B cell (primary cell): ENCODE results near the gene SLC30A3. TPM values are rescaled to one million over a fixed set of nuclear protein-coding genes. Genes with fewer than 3 reads are reported as not detected.

Experiments used
- ATAC-seq: fragments of 200-7000 bp; cut with Tn5 transposase; one replicate; pipeline ENCODE4 v1.10.0; 2021; ENCODE audit warnings: low read depth, mild to moderate bottlenecking, moderate number of reproducible peaks, moderate library complexity
- CTCF ChIA-PET: fragments of 350-600 bp; sonication (Branson Sonifier 250); formaldehyde crosslinking; loops from one replicate; lab custom pipeline; 2021; ENCODE audit warnings: antibody characterized with exemption, inconsistent platforms; lab: Charles Lee
- POLR2A ChIA-PET: fragments of 350-600 bp; sonication (Branson Sonifier 250); formaldehyde crosslinking; loops from one replicate; lab custom pipeline; 2021; ENCODE audit warnings: antibody characterized with exemption; lab: Charles Lee
- DNase-seq: peaks from one replicate; pipeline ENCODE4 v3.0.0; 2013
- H2AFZ ChIP-seq: 2 replicates; pipeline ENCODE4 v1.6.1; 2012; ENCODE audit warnings: mild to moderate bottlenecking, low read depth, low read length; ENCODE audit not compliant: insufficient read depth, poor library complexity, severe bottlenecking
- H3K27ac ChIP-seq, 2 donors: 1 replicate in 1 of 2; 2 replicates in 1 of 2; pipeline ENCODE4 v1.5.1; 2012 to 2013; ENCODE audit warnings: low read length in 2 of 2, mild to moderate bottlenecking in 2 of 2, moderate library complexity in 1 of 2
- H3K27me3 ChIP-seq, 4 experiments: fragments of 200-600 bp in 1 of 4; sonication (generic) in 1 of 4; replicated peaks in 1 of 4; 1 replicate in 2 of 4; 2 replicates in 2 of 4; pipeline versions ENCODE4 v1.6.1 to v1.7.0; 2013 to 2016; ENCODE audit warnings: low read length in 3 of 4, mild to moderate bottlenecking in 2 of 4, mixed read lengths in 1 of 4, moderate library complexity in 1 of 4; ENCODE audit not compliant: insufficient read depth in 4 of 4, control insufficient read depth in 3 of 4; ENCODE audit errors: control extremely low read depth in 1 of 4
- H3K36me3 ChIP-seq, 2 experiments: replicated peaks in 1 of 2; 1 replicate in 1 of 2; 2 replicates in 1 of 2; pipeline versions ENCODE4 v1.6.1 to v1.7.1; 2013; ENCODE audit warnings: low read length in 1 of 2; ENCODE audit not compliant: insufficient read depth in 2 of 2, control insufficient read depth in 1 of 2; ENCODE audit errors: control extremely low read depth in 1 of 2, extremely low read depth in 1 of 2
- H3K4me1 ChIP-seq, 2 donors: fragments of 200-600 bp in 1 of 2; sonication (generic) in 1 of 2; 1 replicate in 1 of 2; 2 replicates in 1 of 2; pipeline versions ENCODE4 v1.5.1 to v1.6.1; 2013 to 2017; ENCODE audit warnings: low read length in 2 of 2; ENCODE audit not compliant: control insufficient read depth in 2 of 2, insufficient read depth in 2 of 2
- H3K4me2 ChIP-seq: replicated peaks from 2 replicates; pipeline ENCODE3; 2012; ENCODE audit warnings: mild to moderate bottlenecking, low read depth, low read length; ENCODE audit not compliant: poor library complexity, severe bottlenecking
- H3K4me3 ChIP-seq, 5 experiments: fragments of 200-600 bp in 1 of 5; sonication (generic) in 1 of 5; 1 replicate in 3 of 5; 2 replicates in 2 of 5; pipeline versions ENCODE4 v1.5.1 to v1.7.0; 2011 to 2016; ENCODE audit warnings: low read length in 4 of 5, mild to moderate bottlenecking in 4 of 5, low read depth in 2 of 5, control low read depth in 1 of 5, moderate library complexity in 1 of 5; ENCODE audit not compliant: insufficient read depth in 1 of 5; ENCODE audit errors: control extremely low read depth in 1 of 5, extremely low read depth in 1 of 5
- H3K79me2 ChIP-seq: fragments of 200-600 bp; sonication (generic); one replicate; pipeline ENCODE4 v1.6.0; 2016; ENCODE audit warnings: low read length; ENCODE audit not compliant: control insufficient read depth, insufficient read depth
- H3K9ac ChIP-seq: fragments of 200-600 bp; sonication (generic); 2 replicates; pipeline ENCODE4 v1.6.1; 2017; ENCODE audit warnings: mild to moderate bottlenecking, low read length, moderate library complexity
- H3K9me3 ChIP-seq, 3 donors: one replicate each; pipeline versions ENCODE4 v1.6.1 to v1.7.1; 2013; ENCODE audit warnings: low read length in 2 of 3; ENCODE audit not compliant: control insufficient read depth in 2 of 3, insufficient read depth in 1 of 3; ENCODE audit errors: control extremely low read depth in 1 of 3
- H4K20me1 ChIP-seq: 2 replicates; pipeline ENCODE4 v1.6.0; 2012; ENCODE audit warnings: mild to moderate bottlenecking, low read length; ENCODE audit not compliant: insufficient read depth, control insufficient read depth, poor library complexity, severe bottlenecking
- H3K27ac Mint-ChIP-seq: one replicate; pipeline ENCODE4 v1.8.0; 2021; ENCODE audit warnings: mixed read lengths
- H3K27me3 Mint-ChIP-seq: one replicate; pipeline ENCODE4 v1.8.0; 2021; ENCODE audit warnings: mixed read lengths
- H3K4me1 Mint-ChIP-seq: one replicate; pipeline ENCODE4 v1.8.0; 2021; ENCODE audit warnings: mixed read lengths
- H3K4me3 Mint-ChIP-seq: one replicate; pipeline ENCODE4 v1.8.0; 2021; ENCODE audit warnings: mixed read lengths
- H3K9me3 Mint-ChIP-seq: one replicate; pipeline ENCODE4 v1.8.0; 2022; ENCODE audit warnings: mixed read lengths; ENCODE audit not compliant: insufficient read depth
- EZH2 ChIP-seq: IDR thresholded peaks from 2 replicates; pipeline ENCODE4 v1.6.1; 2012; ENCODE audit warnings: borderline replicate concordance, low read depth, mild to moderate bottlenecking, moderate library complexity, low read length; ENCODE audit not compliant: insufficient read depth, poor library complexity, severe bottlenecking
- WGBS: methylation state at CpG from one replicate; pipeline ENCODE4 v1.1.5; 2013; ENCODE audit warnings: missing lambda C conversion rate; ENCODE audit not compliant: insufficient coverage; 5-methylcytosine and 5-hydroxymethylcytosine counted together
- intact Hi-C: fragments of 100-400 bp; cut with micrococcal nuclease; formaldehyde crosslinking; loops from one replicate; pipeline ENCODE4 v1.10.0; 2022
- polyA plus RNA-seq: library from polyadenylated mRNA; depleted of rRNA; stranded (reverse); fragments of >200 nt; gene quantifications from 2 replicates; pipeline ENCODE4 v1.2.3, GENCODE V29; 2012
- total RNA-seq, 2 donors: library from RNA; stranded (reverse); fragments of 120-200 nt in 1 of 2; gene quantifications; 1 replicate in 1 of 2; 2 replicates in 1 of 2; pipeline versions ENCODE4 v1.2.3 to v1.2.4, GENCODE V29; 2013 to 2022
- TF ChIP-seq, protein P1 (sequence below): fragments of 200-600 bp; IDR thresholded peaks from one replicate; pipeline ENCODE4 v1.8.0; 2022; ENCODE audit warnings: antibody characterized with exemption, mild to moderate bottlenecking

SLC30A3 gene
- total and polyA plus RNA-seq, 2 donors (not counting 1 experiment from before 2014, with no cell fraction given), result 0.09 TPM; not detected in 1

DNA sequence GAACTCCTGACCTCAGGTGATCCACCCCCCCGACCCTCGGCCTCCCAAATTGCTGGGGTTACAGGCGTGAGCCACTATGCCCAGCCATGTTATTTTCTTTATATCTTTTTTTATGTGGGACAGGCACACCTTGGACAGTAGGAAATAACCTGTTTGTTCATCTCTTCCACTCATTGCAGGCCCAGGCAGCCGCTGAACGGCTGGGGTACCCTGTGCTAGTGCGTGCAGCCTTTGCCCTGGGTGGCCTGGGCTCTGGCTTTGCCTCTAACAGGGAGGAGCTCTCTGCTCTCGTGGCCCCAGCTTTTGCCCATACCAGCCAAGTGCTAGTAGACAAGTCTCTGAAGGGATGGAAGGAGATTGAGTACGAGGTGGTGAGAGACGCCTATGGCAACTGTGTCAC lies 37.3 kb downstream of the SLC30A3 start:
- no peaks in the 10 kb centered on the region for H3K4me1 Mint-ChIP-seq
- ATAC-seq (no peak), DNase-seq (no peak)
- no peaks in the 10 kb centered on the region for H4K20me1 ChIP-seq
- no peak overlapping the region for H3K4me3 ChIP-seq
- H3K4me1 ChIP-seq, result no peaks in the 10 kb centered on the region
- no peaks in the 10 kb centered on the region for H3K27me3 Mint-ChIP-seq
- H3K4me2 ChIP-seq, result no peak overlapping the region
- no peak overlapping the region for H3K9ac ChIP-seq
- H3K36me3 ChIP-seq, result peaks cover 7 to 67% of the 10 kb centered on the region in 2 experiments
- H3K79me2 ChIP-seq, result peaks cover 3% of the 10 kb centered on the region
- TF ChIP-seq, protein P1, sequence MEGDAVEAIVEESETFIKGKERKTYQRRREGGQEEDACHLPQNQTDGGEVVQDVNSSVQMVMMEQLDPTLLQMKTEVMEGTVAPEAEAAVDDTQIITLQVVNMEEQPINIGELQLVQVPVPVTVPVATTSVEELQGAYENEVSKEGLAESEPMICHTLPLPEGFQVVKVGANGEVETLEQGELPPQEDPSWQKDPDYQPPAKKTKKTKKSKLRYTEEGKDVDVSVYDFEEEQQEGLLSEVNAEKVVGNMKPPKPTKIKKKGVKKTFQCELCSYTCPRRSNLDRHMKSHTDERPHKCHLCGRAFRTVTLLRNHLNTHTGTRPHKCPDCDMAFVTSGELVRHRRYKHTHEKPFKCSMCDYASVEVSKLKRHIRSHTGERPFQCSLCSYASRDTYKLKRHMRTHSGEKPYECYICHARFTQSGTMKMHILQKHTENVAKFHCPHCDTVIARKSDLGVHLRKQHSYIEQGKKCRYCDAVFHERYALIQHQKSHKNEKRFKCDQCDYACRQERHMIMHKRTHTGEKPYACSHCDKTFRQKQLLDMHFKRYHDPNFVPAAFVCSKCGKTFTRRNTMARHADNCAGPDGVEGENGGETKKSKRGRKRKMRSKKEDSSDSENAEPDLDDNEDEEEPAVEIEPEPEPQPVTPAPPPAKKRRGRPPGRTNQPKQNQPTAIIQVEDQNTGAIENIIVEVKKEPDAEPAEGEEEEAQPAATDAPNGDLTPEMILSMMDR, result no peak
- TF ChIP-seq EZH2, result no peak
- H3K27me3 ChIP-seq, result no peaks in the 10 kb centered on the region
- 96% methylated on average over 6 of the region's 9 CpGs for WGBS
- H3K27ac Mint-ChIP-seq, result no peak overlapping the region
- no peak overlapping the region for H3K4me3 Mint-ChIP-seq
- ChIA-PET POLR2A (no interaction called here), CTCF (no interaction called here)
- no peak overlapping the region for H2AFZ ChIP-seq
- intact Hi-C loops, result no loop called here
- H3K9me3 Mint-ChIP-seq, result no peaks in the 10 kb centered on the region
- no peaks in the 10 kb centered on the region for H3K9me3 ChIP-seq
- no peak overlapping the region for H3K27ac ChIP-seq

DNA sequence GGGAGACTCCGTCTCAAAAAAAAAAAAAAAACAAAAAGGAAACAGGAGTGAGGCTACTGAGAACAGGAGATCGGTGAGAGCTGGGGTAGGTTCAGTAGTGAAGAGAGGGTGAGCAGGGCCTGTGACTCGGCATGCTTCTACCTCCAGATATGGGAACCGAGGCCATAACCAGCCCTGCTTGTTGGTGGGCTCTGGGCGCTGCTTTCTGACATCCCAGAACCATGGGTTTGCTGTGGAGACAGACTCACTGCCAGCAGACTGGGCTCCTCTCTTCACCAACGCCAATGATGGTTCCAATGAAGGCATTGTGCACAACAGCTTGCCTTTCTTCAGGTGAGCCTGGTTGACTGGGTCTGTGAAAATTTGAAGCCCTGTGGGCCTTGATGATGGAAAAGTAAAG lies 39.4 kb downstream of the SLC30A3 start:
- no peaks in the 10 kb centered on the region for H3K27me3 ChIP-seq
- intact Hi-C loops, result no loop called here
- H3K4me1 ChIP-seq, result peaks cover 5 to 10% of the 10 kb centered on the region in 2 donors
- peaks cover 7% of the 10 kb centered on the region for H3K4me1 Mint-ChIP-seq
- H3K27me3 Mint-ChIP-seq, result no peaks in the 10 kb centered on the region
- no peaks in the 10 kb centered on the region for H3K9me3 Mint-ChIP-seq
- 96% methylated on average over 5 of the region's 6 CpGs for WGBS
- no peaks in the 10 kb centered on the region for H3K9me3 ChIP-seq
- CTCF ChIA-PET, result no interaction called here
- no peak overlapping the region for H3K4me3 Mint-ChIP-seq
- TF ChIP-seq EZH2, result no peak
- TF ChIP-seq, protein P1, result no peak
- peaks cover 10% of the 10 kb centered on the region for H3K79me2 ChIP-seq
- no peak for DNase-seq
- no peak overlapping the region for H3K27ac ChIP-seq
- no peak overlapping the region for H3K4me2 ChIP-seq
- POLR2A ChIA-PET, result no interaction called here
- no peak overlapping the region for H3K27ac Mint-ChIP-seq
- no peak overlapping the region for H2AFZ ChIP-seq
- H4K20me1 ChIP-seq, result no peaks in the 10 kb centered on the region
- no peak for ATAC-seq
- H3K4me3 ChIP-seq, result no peak overlapping the region
- H3K9ac ChIP-seq, result no peak overlapping the region
- peaks cover 7 to 63% of the 10 kb centered on the region in 2 experiments for H3K36me3 ChIP-seq
